Suprapubic skin (tissue), 4 donors: Measurements from ENCODE around the gene ATXN3. TPM values are rescaled to one million over a fixed set of nuclear protein-coding genes. Genes with fewer than 3 reads are reported as not detected.

ENCODE experiments used
- DNase-seq, 2 donors: peaks; one replicate each; pipeline ENCODE4 v3.0.0-alpha.2; 2019; ENCODE audit warnings: low spot score in 2 of 2
- H3K27ac ChIP-seq: fragments of 200-600 bp; sonication (generic); one replicate; pipeline ENCODE4 v1.5.1; 2019
- H3K27me3 ChIP-seq: fragments of 200-600 bp; sonication (generic); one replicate; pipeline ENCODE4 v1.5.1; 2019
- H3K36me3 ChIP-seq: fragments of 200-600 bp; sonication (generic); one replicate; pipeline ENCODE4 v1.5.1; 2019
- H3K4me1 ChIP-seq: fragments of 200-600 bp; sonication (generic); one replicate; pipeline ENCODE4 v1.5.1; 2019
- H3K4me3 ChIP-seq: fragments of 200-600 bp; sonication (generic); one replicate; pipeline ENCODE4 v1.5.1; 2019; ENCODE audit warnings: mild to moderate bottlenecking
- H3K9me3 ChIP-seq: fragments of 200-600 bp; sonication (generic); one replicate; pipeline ENCODE4 v1.5.1; 2019
- CTCF ChIP-seq, 2 donors: fragments of 200-600 bp in 1 of 2; fragments of 450-650 bp in 1 of 2; sonication (generic) in 1 of 2; IDR thresholded peaks; one replicate each; pipeline ENCODE4 v1.5.1; 2016 to 2019; ENCODE audit warnings: antibody characterized with exemption in 2 of 2, mild to moderate bottlenecking in 1 of 2, moderate library complexity in 1 of 2
- EP300 ChIP-seq: sonication (generic); formaldehyde crosslinking; IDR thresholded peaks from one replicate; pipeline ENCODE4 v1.6.1; 2017; ENCODE audit warnings: antibody characterized with exemption
- POLR2A ChIP-seq, 2 donors: fragments of 450-650 bp; IDR thresholded peaks; one replicate each; pipeline ENCODE4 v1.6.1; 2017; ENCODE audit warnings: antibody characterized with exemption in 2 of 2, mild to moderate bottlenecking in 2 of 2, moderate library complexity in 2 of 2
- POLR2AphosphoS5 ChIP-seq, 3 donors: sonication (generic); formaldehyde crosslinking; IDR thresholded peaks; one replicate each; pipeline ENCODE4 v1.6.1; 2017; ENCODE audit warnings: antibody characterized with exemption in 3 of 3
- WGBS: methylation state at CpG from one replicate; pipeline ENCODE4 v1.1.5; 2018; 5-methylcytosine and 5-hydroxymethylcytosine counted together
- total RNA-seq, 4 donors: library from RNA; depleted of rRNA; stranded (reverse); fragments of >200 nt; gene quantifications; one replicate each; pipeline ENCODE4 v1.1.0, GENCODE V29; 2016

The ATXN3 gene
- total RNA-seq, 4 donors from 2014 or later = 35.2 to 76.9 (median 39.1) TPM

GRCh38 chr14:92105073-92105892 lies 1.1 kb downstream of the ATXN3 start:
- DNase-seq = no peak
- H3K4me1 ChIP-seq = peaks cover 28% of the 10 kb centered on the region
- H3K27me3 ChIP-seq = no peaks in the 10 kb centered on the region
- 52% methylated on average over 16 of the region's 16 CpGs for WGBS
- H3K27ac ChIP-seq = peak overlapping the region; percentile 97
- no peak for TF ChIP-seq CTCF (IDR thresholded peaks at IDR 0.05)
- TF ChIP-seq POLR2A (IDR thresholded peaks at IDR 0.05) = no peak
- TF ChIP-seq POLR2AphosphoS5 (IDR thresholded peaks at IDR 0.05) = no peak
- TF ChIP-seq EP300 = no peak
- peak overlapping the region; percentile 93 for H3K4me3 ChIP-seq
- no peaks in the 10 kb centered on the region for H3K9me3 ChIP-seq
- no peaks in the 10 kb centered on the region for H3K36me3 ChIP-seq

- Histone ChIP-seq H3K27ac (no peak overlapping the region), H3K36me3 (no peaks in the 10 kb centered on the region), H3K4me1 (peaks cover 28% of the 10 kb centered on the region), H3K27me3 (no peaks in the 10 kb centered on the region), H3K9me3 (no peaks in the 10 kb centered on the region), H3K4me3 (no peak overlapping the region)
- DNase-seq = no peak
- TF ChIP-seq EP300 = no peak
- TF ChIP-seq CTCF (IDR thresholded peaks at IDR 0.05) = no peak
- TF ChIP-seq POLR2A (IDR thresholded peaks at IDR 0.05) = no peak
- TF ChIP-seq POLR2AphosphoS5 (IDR thresholded peaks at IDR 0.05) = no peak
- WGBS = 83% methylated on average over 7 of the region's 7 CpGs
Measured at GRCh38 chr14:92103363-92103989, 2.9 kb downstream of the ATXN3 start.

- DNase-seq = no peak
- Histone ChIP-seq H3K4me1 (peaks cover 17% of the 10 kb centered on the region), H3K36me3 (peaks cover 15% of the 10 kb centered on the region), H3K27ac (no peak overlapping the region), H3K27me3 (no peaks in the 10 kb centered on the region), H3K4me3 (no peak overlapping the region), H3K9me3 (no peaks in the 10 kb centered on the region)
- TF ChIP-seq POLR2A (IDR thresholded peaks at IDR 0.05) (no peak), POLR2AphosphoS5 (IDR thresholded peaks at IDR 0.05) (no peak), CTCF (IDR thresholded peaks at IDR 0.05) (no peak), EP300 (no peak)
Measured at GRCh38 chr14:92099802-92100201, 6.6 kb downstream of the ATXN3 start.

GRCh38 chr14:92093320-92093719 lies 13.1 kb downstream of the ATXN3 start:
- Histone ChIP-seq H3K27me3 (no peaks in the 10 kb centered on the region), H3K36me3 (peaks cover 61% of the 10 kb centered on the region), H3K4me3 (no peak overlapping the region), H3K4me1 (no peaks in the 10 kb centered on the region), H3K9me3 (no peaks in the 10 kb centered on the region), H3K27ac (no peak overlapping the region)
- TF ChIP-seq POLR2AphosphoS5 (IDR thresholded peaks at IDR 0.05) (no peak), CTCF (IDR thresholded peaks at IDR 0.05) (no peak), POLR2A (IDR thresholded peaks at IDR 0.05) (no peak), EP300 (no peak)
- no peak for DNase-seq
- 46% methylated on average over 1 of the region's 1 CpG for WGBS

- H3K27me3 ChIP-seq = no peaks in the 10 kb centered on the region
- no peaks in the 10 kb centered on the region for H3K9me3 ChIP-seq
- no peak for TF ChIP-seq EP300
- TF ChIP-seq CTCF (IDR thresholded peaks at IDR 0.05) = no peak
- TF ChIP-seq POLR2AphosphoS5 (IDR thresholded peaks at IDR 0.05) = no peak
- TF ChIP-seq POLR2A (IDR thresholded peaks at IDR 0.05) = no peak
- WGBS = 88% methylated on average over 5 of the region's 5 CpGs
- no peak overlapping the region for H3K4me3 ChIP-seq
- H3K27ac ChIP-seq = no peak overlapping the region
- peaks cover 81% of the 10 kb centered on the region for H3K36me3 ChIP-seq
- no peak for DNase-seq
- no peaks in the 10 kb centered on the region for H3K4me1 ChIP-seq
Measured at GRCh38 chr14:92088494-92088893, 17.9 kb downstream of the ATXN3 start.
